OCI-LY3 (cell line): ENCODE results near the gene AUTS2.

ENCODE experiments used
- CTCF ChIP-seq: fragments of 200-600, 300-600 bp; sonication (generic); IDR thresholded peaks from 2 replicates; pipeline ENCODE4 v1.5.1; 2014; ENCODE audit warnings: antibody characterized with exemption, low read length, low read depth
- EZH2phosphoT487 ChIP-seq: fragments of 200-600 bp; shearing (Covaris generic); IDR thresholded peaks from 2 replicates; pipeline ENCODE4 v1.6.1; 2018; ENCODE audit warnings: antibody characterized with exemption, mixed run types, low read depth

GRCh38 chr7:69699931-69700330 lies 101.7 kb downstream of the AUTS2 start:
- no peak for TF ChIP-seq CTCF
- TF ChIP-seq EZH2phosphoT487: no peak
